Activated CD8-positive, alpha-beta memory T cell treated with anti-CD3 and anti-CD28 coated beads, Interleukin-2, amount 50 U/mL, for 4 hours (primary cell): ENCODE results near the gene YTHDF1.

ENCODE experiments used
- DNase-seq: peaks from one replicate; pipeline ENCODE4 v3.0.0-alpha.2; 2020

Gene YTHDF1

DNA sequence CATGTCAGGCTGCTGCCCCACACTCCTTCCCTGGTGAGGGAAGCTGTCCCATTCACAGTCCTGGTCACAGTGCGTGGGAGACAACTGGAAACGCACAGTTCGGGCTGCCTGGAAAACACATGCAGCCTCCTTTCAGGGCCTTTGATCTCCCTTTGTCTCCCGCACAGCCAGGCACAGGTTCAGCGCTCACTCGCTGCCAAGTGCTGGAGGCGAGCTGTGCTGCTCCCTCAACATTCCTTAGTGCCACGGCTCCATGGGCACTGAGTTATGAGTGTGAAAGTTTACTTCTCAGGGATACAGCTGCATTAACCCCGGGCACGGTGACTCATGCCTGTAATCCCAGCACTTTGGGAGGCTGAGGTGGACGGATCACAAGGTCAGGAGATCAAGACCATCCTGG, 9.1 kb downstream of the YTHDF1 start:
- DNase-seq, result no peak

DNA sequence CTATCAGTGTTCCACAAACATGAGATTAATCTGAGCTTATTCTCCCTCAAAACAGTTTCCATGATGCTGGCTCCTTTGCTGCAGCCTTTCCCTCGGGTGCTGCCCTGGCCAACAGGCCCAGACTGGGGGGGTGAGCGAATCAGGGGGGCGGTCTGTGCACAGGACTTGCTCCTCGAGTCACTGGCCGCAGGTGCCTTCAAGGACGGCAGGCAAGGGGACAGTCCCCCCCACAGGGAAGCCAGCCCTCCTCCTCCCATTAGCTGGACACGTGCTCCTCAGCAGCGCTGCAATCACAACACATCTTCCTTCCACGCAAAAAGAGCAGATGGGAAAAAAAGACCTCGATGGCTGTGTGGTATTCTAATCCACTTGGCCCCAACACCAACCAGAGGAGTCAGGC, 10.0 kb downstream of the YTHDF1 start:
- DNase-seq, result no peak

DNA sequence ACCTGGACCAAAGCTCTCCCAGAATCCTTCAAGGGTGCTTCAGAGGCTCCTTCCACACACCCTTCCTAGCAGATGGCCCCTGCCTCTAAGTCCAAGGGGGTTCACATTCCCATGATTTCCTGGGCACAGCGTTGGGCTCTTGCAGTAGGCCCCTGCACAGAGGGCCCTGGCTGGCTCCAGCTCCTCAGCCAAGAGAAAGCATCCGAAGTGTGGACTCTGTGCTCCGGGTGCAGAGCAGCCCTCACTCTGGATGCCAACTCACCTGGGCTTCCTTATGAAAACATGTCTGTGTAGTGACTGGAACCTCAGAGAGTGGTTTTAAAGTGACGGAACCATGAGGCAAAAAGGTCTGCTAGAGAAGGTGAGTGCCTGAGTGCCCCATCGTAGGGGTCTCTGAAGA, 11.6 kb downstream of the YTHDF1 start:
- DNase-seq, result no peak

DNA sequence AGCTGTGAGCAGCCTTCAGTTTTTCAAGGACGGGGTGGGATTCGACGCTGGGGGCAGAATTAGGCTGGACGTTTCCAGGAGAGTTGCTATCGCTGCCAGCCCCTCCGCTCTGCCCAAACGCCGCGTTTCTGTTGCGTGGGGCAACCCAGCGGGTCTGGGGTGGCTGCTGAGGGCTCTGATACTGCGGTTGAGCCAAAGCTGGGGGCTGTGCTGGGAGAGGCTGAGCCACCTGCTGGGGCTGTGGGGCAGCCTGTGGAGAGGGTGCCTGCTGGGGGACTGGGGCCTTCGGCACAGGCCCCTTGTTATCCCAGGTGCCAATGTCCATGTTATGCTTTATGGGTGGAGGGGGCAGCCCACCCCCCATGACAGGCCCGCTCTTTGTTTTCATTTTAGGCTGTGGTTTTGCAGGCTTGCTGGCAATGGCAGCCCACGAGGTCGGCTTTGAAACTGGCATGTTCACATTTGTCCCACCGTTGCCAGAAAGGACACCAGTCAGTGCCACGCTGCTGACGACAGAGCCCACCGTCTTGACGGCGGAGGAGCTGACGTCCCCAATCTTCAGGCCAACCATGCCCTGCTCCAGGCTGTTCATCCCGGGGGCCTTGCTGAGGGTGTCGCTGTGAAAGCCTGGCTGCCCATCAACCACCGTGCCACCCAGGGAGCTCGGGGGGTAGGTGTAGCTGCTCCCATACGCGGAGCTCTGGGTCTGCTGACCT, 13.0 kb downstream of the YTHDF1 start:
- no peak for DNase-seq

DNA sequence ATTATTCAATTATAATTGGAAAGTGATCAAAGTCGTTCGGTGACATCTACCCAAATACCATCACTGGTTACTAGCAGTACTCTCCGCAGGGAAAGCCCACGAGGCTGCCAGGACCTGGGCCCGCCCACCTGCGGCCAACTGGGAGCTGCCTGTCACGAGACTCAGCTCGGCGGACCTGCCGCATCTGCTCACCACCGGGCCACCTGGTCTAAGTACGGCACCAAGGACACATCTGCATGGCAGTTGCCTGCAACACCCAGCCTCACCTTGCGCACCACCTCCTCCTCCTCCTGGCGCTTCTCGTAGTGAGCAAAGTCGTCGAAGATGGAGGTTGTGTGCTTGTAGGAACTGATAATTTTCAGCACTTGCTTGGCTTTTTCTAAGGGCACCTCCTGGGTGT, 13.9 kb downstream of the YTHDF1 start:
- DNase-seq, result no peak

DNA sequence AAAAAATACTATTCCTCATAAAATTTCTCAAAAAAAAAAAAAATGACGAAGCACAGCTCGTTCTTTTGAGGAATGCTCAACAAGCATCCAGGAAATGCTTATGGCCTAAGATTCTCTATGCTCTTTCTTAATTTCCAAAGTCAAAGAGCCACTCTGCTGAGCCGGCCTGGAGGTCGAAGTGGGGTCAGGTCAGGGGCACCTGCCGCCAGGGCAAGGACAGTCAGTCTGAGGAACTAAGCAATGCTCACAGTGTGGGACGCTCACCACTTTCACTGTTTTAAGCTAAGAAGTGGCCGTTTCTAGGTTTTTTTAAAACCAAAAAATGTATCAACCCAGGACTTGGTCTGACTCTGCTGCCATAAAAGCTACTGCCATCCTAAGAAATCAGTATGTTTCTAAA, 17.3 kb downstream of the YTHDF1 start:
- DNase-seq, result no peak

DNA sequence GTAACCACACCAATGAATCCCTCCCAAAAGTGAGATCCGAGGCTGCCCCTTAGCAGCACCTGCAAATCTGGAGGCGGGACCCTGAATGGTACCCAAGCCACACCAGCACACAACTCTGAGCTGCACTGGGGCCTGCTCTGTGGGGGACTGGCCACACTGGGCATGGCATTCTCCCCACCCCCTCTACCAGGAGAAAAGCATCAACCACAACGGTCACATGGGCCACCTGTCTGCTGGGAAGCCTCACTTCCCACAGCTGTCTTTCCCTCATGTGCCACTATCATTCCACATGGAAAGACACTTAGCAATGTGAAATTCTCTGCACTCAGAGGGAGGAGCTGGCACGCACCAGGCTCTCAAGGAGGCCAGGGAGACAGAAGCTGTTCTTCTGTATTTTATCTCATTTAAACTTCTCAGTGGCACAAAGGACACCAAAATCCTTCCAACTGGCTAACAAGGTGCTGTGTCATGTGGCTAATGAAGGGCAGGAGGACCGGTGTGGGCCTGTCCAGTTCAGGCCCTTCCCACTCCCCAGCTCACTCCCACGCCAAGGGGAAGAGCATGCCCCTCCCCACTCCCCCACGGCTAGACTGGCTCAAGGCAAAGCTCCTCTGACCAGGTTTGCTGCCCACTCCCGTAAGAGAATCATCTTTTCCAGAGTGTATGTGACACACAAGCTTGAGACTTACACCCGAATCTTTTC, 19.0 kb downstream of the YTHDF1 start:
- no peak for DNase-seq

DNA sequence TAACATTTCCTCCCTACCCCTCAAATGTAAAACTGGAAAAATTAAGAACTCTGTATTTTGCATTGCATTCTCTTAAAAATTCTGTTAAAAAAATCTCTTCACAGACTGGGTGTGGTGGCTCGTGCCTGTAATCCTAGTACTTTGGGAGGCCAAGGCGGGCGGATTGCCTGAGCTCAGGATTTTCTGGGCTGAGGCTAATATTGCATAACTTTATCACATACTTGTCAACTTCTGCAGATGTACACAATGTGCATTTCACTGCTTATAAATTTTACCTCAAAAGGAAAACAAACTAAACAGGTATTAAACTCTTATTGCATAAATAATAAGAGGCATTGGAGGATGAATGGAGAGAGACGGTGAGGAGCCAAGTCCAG, 21.1 kb downstream of the YTHDF1 start:
- DNase-seq, result no peak

DNA sequence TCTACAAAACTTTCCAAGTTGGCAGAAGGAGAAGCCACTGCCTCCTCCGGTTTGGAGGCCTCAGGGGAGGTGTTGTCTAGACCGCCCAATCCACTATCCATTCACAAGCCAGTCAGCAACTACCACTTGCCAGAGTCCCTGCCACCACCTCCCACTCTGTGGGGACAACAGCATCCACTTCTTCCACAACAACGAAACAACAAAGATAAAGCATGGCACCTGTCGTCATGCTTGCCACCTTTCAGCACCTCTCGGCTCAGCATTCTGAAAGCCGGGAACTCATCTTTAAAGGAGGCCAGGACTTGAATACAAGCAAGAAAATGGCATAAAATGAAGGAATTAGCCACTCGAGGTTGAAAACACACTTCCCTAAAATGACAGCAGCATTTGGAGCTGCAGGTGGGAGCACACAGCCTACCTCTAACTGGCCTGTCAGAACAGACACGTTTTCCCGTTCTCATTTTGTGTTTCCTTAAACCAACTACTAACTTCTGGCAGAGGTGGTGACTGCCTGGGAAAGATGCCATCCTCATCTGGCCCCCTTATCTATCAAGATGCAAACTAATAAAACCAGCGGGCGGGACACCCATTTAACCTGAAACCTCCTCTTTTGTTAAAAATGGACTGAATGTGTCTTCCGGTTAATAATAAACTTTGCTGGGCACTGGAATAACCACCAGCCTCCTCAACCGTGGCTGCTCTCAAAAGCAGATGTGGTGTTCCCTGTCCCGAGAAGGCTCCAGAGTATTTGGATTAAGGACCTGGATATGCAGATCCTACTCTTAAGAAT, 21.7 kb downstream of the YTHDF1 start:
- no peak for DNase-seq

DNA sequence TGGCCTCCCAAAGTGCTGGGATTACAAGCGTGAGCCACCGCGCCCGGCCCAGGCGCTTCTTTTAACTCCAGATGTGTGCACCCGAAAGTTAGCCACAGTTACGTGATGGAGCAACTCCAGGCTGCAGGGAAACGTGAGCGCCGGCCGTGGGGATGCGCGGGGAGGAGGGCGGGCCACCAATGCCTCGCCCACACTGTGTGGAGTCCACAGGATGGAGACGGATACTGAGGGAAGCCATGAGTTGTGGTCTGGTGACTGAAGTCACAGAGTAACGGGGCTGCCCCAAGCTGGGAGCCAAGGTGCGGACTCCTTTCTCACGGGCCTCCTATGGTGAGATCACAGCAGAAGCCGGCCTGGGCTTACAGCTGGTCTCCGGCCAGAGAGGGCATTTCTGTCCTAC, 23.2 kb downstream of the YTHDF1 start:
- no peak for DNase-seq

DNA sequence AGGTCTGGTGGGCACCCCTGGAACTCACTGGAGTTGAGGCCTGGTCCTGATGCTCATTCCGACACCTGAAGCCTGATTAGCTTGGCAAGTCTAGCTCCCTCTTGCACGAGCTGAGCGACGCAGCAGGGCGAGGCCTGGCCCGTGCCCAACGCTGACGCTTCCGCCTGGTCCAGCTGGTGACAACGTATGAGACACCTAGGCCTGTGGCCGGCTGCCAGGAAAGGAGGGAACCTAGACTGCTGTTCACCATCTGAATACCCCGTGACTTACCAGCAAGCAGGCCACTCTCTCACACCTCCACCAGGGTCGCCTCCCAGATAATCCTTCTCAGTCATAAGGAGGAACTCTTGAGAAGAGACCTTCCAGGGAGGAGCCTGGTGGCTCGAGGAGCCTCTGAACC, 24.5 kb downstream of the YTHDF1 start:
- DNase-seq, result no peak

DNA sequence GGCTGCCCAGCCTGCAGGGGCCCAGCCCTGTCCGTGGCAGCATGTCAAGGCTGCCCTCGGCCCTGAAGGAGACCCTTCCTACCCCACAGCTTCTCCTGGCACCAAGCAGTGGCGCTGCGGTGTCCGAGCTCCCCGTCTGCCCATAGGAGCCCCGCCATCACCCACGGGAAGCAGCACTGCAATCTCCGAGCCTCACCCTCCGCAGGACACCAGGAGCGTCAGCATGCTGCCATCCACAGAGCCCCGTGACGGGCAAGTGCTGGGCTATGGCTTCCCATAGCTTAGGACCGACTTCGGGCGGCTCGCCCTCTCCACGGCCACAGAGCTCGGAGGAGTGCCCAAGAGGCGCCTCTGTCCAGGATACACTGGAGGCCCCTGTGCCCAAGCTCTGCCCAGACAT, 25.1 kb downstream of the YTHDF1 start:
- DNase-seq, result no peak

DNA sequence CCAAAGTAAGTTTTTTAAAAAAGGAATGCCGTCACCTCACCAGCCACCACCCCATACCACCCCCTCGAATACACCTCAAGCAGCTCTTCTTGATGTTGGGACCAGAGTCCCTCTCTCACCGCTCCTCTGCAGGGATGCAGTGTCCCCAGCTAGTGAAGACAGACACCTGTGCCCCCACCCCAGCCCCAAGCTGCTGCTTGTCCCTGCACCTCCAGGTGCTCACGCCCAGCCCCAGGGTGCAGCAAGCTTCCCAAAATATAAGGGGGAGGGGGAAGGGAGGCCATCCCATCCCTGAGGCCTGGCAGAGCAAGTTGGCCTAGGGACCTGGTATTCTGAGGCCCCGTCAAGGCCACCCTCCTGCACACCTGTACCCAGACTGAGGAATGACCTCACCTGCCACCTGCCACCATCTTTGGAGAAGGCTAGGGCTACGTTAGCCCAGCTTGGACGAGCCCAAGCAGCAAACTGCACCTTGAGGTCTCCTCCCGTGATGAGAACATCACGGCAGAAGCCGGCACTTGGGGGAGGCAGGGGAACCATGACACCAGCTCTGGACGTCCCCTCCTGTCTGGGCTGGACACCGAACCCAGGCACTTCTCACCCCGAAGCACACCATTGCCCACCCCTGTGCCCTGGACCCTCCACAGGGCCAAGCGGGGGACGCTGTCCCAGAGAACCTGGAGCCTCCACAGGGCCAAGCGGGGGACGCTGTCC, 25.9 kb downstream of the YTHDF1 start:
- DNase-seq, result no peak

DNA sequence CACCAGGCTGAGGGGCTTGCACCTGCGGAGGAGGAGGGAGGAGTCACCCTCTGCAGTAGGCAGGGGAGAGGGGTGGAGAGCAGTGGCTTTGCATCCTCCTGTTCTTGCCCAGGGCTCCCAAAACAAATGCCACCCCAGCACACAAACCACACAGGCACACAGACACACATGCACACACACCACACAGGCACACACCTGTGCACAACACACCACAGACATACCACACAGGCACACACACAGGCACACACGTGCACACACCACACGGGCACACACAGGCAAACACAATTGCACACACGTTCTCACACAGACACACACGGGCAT, 26.6 kb downstream of the YTHDF1 start:
- no peak for DNase-seq

DNA sequence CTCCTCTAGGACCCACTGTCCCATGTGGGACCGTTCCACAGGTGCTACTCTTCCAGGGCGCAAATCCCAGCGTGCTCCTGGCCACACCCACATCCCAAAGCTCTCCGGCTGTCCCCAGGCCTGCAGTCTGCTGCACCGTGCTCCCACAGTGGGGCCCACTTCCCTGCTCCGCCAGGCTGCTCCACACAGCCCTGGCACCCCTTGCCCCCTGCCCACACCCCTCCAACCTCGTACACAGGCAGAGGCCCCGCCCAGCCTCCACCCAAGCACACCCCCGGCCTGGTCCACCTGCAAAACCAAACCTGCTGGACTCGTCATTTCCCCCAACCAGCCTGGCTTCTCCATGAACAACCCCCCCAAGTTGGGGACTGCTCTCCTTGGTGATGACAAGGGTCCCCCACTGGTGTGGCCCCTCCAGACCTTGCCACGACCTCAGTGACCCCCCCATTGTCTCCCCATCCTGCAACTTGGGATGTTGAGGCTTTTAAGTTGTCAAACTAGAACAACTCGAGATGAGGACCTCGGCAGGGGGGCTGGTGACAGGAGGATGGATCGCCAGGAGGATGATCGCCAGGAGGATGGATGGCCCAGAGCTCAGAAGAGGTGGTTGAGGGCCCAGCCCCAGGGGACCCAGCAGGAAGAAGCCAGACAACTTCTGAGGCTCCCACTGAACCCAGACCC, 27.1 kb downstream of the YTHDF1 start:
- DNase-seq, result no peak

DNA sequence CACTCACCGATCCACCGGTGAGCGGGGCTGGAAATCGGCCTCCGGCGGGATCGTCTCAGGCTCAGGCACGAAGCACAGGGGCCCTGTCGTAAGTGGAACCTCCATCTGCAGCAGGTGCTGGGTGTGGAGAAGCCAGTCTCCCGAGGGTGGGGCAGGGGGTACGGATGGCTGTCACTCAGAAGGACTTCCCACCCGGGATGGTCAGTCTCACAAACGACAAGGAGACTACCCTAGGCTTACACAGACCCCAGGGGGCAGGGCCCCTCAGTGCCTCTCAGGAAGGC, 27.8 kb downstream of the YTHDF1 start:
- DNase-seq, result no peak

DNA sequence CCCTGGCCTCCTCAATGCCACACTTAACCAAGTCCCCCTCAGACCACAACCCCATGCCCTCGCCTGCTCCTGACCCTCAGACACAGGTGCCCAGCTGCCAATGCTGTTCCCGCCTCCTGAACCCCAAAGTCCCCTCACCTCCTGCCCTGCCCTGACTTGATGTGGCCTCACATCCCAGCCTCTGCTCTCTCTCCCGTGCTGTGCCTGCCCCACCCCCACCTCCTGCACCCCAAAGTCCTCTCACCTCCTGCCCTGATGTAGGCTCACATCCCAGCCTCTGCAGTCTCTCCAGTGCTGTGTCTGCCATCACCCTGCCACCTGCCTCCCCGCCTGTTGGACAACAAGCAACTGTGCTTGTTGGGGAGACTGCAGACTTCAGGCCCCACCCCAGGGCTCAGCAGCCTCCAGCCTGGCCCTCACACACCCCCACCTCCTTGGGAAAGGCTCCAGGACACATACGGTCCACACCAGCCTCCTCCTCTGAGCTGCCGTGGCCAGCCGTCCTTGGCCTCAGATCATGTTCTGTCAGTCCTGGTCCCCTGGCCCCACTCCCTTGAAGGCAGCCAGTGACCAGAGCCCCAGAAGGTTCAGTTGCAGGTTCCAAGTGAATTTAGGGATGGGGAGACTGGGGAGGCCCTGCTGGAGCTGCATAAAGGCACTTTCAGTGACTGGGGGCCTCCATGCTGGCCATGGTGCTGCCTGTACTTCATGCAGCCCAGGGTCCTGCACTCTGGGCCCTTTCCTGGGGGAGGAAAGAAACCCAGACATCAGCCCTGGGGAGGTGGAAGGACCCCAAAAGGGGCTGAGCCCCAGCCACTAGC, 28.4 kb downstream of the YTHDF1 start:
- DNase-seq, result no peak

DNA sequence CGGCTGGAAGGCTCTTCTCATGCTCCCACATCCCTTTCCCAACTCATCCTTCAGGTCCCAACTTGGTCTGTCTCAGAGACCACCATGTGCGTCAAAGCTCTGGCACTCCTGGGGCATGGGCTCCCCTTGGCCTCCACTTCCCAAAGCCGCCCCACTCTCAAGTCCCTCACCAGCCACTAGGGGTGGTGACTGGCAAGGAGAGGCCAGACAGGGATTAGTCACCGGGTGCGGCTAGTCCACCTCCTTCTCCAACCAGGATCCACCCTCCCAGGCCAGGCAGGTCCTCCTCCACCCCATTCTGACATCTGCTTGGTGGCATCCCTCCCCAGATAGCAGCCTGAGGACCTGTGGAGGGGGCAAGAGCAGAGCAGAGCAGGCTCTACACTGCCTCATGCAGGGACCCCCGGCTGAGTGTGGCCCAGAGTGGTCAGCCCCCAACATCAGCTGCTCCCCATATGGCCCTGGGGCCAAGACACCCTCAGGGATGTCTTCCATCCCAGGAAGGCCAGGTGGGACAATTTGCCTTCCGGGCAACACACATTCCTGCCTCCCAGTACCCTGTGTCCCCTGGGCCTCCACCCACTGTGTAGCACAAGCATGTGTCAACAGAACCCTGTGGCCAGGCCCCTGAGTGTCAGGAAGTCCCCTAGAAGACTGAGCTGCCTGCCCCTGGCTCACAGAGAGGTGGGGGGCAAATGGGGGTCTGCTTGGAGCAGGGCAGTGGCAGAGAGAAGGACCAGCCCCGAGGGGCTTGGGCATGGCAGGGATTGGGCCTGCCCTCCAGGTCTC, 29.2 kb downstream of the YTHDF1 start:
- no peak for DNase-seq

DNA sequence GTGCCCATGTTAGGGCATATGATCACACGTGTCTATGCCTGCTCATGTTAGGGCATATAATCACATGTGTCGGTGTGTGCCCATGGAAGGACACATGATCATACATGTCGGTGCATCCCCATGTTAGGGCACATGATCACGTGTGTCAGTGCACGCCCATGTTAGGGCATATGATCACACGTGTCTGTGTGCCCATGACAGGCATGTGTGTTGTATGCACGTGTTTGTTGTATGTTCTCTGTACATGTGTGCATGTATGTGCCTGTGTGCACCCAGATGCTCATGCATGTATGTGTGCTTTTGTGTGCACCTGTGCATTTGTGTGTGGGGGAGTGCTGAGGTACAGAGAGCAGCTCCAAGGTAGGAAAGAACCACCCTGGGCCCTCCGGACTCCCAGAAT, 29.8 kb downstream of the YTHDF1 start:
- no peak for DNase-seq

DNA sequence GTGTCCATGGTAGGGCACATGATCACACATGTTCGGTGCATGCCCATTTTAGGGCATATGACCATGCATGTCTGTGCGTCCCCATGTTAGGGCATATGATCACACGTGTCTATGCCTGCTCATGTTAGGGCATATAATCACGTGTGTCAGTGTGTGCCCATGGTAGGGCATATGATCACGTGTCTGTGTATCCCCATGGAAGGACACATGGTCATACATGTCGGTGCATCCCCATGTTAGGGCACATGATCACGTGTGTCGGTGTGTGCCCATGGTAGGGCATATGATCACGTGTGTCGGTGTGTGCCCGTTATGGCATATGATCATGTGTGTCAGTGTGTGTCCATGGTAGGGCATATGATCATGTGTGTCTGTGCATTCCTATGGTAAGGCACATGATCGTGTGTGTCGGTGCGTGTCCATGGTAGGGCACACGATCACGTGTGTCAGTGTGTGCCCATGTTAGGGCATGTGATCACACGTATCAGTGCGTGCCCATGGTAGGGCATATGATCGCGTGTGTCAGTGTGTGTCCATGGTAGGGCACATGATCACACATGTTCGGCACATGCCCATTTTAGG, 30.6 kb downstream of the YTHDF1 start:
- no peak for DNase-seq
